ENCODE measurements around the gene MBNL2.

The MBNL2 gene

DNA sequence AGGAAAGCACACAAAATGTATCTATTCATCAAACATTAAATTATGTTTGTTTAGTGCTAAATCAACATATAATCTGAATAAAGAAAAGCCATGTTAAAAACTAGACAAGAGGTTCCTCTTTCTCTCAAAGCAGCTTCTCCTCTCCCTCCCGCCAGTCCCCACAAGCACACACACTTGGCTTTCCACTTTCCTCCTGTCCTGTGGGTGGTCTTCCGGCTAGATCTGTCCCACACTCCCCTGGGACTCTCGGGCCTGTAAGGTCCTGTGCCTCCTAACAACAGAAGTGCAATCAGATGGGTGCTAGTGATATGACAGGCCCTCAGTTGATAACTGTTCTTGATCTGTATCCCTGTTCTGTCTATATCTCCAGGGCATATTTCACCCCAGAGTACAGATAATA, 166.2 kb downstream of the MBNL2 start:
- DNase-seq: no peak

DNA sequence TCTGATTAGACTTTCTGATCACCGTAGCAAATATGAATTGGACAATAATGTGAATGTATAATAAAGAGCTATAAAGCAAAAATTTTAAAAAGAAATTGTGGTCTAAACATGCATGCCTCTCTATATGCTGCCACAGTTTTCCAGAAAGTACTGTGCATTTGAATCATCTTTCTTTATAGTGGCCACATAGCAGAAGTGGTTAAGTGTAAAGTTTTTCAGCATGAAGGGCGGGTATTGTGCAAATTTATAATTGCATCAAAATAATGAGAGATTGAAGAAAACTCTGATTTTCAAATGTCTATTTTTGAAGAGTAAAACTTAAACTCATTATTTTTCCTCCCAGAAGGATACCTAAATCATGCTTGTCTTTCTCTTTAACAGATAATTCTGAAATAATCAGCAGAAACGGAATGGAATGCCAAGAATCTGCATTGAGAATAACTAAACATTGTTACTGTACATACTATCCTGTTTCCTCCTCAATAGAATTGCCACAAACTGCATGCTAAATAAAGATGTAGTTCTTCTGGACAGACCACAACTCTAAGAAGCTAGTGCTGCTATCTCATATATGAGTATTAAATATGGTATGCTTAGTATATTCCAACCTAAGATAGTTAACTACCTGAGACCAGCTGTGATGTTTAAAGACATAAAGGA, 168.9 kb downstream of the MBNL2 start:
- no peak for DNase-seq

DNA sequence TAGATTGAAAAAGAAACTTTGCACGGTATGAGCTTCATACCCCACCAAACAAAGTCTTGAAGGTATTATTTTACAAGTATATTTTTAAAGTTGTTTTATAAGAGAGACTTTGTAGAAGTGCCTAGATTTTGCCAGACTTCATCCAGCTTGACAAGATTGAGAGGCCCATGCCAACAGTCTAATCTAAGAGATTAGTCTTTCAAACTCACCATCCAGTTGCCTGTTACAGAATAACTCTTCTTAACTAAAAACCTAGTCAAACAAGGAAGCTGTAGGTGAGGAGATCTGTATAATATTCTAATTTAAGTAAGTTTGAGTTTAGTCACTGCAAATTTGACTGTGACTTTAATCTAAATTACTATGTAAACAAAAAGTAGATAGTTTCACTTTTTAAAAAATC, 169.9 kb downstream of the MBNL2 start:
- DNase-seq: no peak

DNA sequence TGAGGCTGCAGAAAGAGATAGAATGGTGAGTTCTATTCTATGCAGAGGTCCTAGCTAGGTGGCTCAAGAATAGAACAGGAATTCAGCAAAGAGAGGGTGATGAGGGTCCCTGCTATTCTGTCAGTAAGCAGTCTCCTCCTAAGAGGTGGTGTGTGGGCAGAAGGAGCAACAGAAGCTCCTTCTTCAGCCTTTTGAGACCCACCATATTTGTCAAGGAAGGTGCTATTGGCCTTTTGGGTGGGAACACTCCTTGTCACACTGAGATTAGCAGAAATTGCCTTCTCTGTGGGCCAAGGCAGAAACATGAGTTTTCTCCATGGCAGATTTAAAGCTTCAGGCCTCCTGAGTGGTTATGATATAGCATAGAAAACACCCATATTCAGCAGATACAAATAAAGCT, 172.4 kb downstream of the MBNL2 start:
- DNase-seq: no peak

DNA sequence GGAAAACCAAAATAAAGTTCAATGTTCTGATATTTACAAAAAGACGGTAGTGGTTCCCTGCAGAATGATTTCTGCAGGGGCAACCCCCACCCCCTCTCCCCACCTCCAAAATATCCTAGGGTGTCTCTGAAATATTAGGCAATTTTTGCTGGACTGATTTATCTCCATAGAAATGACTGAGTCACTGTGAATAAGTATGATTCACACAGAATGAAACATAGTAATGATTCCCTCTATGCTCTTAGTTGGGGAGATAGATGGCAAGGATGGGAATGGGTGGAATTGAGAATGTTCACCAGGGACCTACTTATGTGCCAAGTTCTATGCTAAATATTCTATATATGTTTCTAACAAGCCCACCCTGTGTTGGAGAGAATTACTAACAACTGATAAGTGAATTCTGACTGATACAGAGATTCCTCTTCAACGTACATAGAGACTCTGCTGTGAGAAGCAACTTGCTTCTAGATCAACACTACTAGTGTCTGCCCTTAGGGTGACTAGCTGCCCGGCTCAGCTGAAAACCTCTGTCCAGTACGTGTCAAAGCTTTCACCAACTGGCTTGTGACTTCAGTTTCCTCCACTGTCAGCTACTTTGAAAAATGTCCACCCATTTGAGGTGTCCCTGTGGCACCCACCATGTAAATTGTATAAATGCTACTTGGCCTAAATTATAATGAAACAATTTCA, 173.5 kb downstream of the MBNL2 start:
- DNase-seq: no peak

DNA sequence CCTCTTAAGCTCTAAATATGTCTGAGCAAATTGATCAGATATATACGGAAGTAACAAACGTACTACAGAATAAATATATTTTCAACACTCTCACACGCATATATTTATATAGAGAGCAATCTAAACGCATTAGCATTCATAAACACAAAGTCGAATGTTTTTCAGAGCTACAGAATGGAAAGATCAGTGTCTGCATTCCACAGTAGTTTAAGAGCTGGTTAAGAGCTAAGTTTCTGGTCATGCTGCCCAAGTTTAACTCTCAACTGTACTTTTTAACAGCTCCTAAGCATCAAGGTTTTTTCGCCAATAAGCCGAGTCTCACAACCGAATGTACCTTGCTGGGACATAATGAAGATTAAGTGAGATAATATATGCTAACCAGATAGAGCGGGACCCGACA, 175.1 kb downstream of the MBNL2 start:
- no peak for DNase-seq

DNA sequence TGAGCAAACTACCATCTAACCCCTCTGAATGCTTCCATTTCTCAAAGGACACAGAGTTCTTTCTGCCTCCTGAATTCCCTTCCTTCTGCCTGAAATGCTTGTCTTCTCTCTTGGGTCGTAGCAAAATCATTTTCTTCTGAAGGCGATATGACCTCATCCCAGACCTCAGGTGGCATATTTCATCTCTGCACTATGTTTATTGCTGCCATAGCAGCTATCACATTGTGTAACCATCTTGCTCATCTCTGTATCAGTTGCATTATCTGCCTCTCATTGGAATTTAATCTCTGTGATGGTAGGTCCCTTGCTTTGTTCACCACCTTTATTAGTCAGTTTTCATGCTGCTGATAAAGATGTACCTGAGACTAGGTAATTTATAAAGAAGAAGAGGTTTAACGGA, 179.3 kb downstream of the MBNL2 start:
- DNase-seq: no peak

DNA sequence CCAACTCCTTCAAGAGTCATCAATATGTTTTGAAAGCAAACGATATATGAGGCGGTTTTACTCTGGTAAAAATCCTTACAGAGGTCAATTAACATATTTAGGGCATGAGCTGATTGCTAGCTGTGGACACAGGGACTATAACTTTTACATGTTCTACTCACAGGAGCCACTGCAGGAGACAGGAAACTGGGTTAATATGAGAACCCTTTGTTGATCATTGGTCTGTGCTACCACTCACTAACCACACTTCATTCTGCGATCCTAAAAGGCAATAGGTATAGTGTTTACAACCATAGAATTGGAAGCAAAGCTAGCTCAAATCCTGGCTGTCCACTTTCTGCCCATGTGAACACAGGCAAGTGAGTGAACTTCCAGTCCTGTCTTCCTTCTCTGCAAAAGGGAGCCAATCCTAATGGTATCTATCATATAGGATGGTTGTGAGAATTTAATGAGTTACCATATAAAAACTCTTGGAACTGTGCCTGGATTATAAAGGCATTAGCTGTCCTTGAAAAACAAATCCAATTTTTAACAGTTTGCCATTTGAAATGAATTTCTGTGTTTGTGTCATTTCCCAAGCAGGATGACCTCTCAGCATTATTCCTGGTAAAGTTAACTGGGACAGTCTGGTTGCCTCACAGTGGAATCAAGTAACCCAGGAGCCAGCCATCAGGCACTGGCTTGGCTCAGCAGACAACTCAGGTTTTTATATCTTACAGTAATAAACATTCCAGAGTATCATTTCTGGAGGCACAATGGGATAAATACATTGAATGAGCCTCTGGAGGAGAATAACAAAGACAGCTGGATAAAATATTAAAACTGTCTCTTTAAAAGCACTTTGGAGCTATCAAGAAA, 182.0 kb downstream of the MBNL2 start:
- no peak for DNase-seq

DNA sequence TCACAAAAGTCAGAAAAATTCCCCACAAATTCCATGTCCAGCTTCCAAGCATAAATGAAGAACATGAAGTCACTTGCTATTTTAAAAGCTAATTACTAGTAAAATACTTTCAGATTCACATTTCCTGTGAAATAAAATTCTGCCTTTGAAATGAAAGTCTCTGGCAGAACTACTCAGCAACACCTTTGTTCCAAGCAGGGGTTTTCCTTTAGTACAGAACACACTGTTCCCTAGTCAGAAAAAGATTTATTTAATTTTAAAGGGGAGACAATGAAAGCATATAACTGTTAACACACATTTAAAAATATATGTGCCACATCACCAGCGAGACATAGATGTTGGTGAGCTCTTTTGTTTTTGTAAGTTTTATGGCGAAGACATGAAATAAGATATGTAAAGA, 185.4 kb downstream of the MBNL2 start:
- no peak for DNase-seq

DNA sequence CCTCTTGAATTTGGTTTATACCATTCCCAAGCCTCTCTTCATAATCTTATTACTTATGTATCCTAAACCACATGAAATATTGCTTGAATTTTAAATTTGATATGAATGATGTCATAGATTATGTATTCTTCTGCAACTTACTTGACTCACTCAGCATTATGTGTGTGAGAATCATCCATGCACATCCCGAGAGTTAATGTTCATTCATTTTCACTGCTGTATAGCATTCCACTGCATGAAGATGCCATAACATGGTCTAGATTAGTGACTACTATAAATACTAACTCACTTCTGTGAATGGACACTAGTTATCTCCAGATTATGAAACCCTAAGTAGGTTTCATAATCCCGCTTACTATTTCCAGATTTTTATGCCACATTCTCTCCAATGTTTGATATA, 186.8 kb downstream of the MBNL2 start:
- DNase-seq: no peak

DNA sequence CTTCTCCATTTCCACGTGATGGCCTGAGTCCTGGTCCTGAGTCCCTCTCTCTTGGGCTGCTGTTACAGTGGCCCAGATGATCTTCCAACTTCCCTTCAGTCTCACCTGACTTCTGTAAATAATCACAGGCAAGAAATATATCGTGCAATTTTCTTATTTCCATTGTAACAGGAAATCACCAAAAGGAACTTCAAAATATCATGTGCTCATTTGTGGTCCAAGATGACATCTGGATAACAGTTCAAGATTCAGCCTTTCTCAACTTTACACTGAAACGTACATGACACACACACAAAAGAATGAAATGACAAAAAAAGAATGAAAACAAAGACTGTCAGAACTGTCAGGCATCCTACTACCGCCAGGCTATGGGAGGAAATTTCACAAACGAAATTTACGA, 189.9 kb downstream of the MBNL2 start:
- no peak for DNase-seq

DNA sequence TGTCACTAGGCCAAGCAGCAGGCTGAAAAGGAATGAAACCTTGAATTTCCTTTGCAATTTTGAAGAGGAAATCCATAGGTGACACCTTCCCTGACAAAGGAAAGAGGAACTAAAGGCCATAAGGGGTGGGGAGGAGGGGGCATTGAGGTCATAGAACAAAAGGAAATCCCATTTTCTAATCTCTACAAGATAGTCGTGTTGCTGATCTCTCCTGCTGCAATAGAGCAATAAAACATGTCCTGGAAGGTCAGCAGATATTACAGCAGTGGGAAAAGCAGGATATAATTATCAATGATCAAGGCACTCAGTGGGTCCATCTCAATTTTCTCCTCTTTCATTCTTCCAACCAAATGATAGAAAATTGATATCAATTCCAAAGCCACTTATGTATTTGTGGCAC, 191.6 kb downstream of the MBNL2 start:
- no peak for DNase-seq

DNA sequence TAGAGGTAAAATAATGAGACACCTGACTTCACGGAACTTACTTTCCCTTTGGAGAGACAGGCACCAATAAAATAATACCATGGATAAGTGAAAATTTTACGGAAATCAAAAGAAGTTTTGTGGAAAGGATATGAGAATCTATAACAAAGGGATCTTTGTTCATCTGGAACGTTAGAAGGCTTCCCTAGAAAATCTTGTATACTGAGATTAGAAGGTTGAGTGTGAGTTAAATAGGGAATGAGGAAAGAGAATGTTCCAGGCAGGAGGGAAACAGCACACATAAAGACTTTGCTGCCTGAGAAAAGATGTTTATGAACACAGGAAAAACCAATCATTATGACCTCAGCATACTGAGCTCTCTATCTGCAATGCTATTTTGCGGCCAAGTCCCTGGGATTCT, 192.3 kb downstream of the MBNL2 start:
- no peak for DNase-seq

DNA sequence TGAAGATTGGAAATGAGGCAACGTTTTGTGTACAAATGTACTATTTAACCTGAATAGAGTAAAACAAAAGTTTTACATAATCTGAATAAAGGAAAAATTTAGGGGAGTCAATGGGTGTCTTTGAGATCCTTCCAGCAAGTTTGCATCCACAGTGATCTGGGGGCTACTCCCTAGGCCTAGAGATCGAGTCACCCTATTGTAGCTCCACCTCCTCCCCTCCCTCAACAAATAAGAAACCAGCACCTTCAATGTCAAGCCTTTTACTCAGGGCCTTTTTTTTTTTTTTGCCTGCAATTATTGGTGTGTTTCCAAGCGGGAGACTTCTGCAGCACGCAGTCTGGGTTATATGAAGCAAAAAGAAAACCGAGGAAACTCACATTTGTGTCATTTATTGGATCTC, 195.6 kb downstream of the MBNL2 start:
- DNase-seq: no peak

DNA sequence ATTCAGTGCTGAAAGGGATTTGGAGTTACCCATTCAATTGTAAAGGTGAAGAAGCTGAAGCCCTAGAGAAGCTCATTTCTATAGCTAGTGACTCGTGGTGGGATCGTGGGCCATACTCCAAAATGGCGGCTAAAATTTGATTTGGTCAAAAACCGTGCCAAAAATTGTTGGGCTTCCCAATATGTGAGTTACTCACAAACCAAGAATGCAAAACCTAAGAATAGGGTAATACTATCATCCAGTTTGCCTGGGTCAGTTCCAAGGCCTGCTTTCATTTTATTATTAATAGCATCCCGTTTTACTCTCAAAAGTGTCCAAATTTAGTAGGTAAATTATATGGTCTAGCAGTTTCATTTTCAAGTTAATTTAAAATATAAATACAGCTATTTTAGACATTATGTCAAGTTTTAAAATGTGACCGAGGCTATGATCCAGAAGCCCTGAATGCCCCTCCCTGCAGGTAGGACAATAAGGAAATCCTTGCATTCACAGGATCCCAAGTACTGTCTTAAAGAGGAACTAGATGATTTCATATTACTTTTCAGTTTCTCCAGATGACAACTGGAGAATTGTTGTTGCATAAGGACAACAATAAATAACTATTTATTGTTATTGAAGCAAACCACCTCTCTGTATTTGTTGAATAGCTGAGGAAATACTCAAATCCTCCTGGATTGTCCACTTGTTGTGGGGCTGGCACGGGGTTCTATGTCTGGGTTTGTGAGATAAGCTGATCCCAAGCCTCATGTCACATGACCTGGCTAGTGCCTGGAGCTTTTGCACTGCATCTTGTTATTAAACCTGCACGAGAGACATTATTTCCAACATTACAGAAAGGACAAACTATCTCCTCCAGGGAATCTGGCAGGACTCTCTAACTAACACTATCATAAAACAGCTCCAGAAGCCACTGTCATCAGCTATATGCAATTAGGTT, 200.3 kb downstream of the MBNL2 start:
- no peak for DNase-seq

DNA sequence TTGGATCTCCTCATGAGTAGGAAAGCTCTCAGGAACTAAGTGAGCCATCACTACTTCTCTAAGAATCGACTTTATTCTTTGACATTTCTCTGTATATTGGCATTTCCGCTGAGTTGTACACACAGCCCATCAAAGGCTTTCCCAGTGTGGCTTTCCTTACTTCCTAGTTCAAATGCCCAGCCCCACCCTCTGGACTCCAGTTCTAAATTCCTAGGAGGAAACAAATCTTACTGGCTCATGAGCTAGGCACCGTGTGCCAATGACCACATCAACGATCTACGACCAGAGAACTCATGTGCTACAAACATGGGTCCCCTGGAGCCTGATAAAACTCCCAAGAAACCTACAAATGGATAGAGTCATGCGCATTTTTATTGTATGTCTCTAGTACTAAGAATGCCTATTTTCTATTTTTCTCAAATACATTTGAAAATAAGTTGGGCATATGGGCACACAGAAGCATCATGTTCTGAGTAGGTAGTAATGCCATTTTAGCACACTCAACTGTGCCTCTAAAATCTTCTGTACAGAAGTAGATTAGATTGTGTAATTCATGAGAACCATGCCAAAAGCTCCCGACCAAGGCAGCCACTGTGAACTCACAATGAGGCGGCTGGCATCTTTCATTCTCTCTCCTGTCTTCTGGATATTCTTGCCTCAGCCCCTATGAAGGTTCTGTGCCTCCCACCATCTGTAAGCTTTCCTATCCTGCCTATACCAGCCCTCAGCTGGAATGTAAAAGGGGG, 201.3 kb downstream of the MBNL2 start:
- no peak for DNase-seq

DNA sequence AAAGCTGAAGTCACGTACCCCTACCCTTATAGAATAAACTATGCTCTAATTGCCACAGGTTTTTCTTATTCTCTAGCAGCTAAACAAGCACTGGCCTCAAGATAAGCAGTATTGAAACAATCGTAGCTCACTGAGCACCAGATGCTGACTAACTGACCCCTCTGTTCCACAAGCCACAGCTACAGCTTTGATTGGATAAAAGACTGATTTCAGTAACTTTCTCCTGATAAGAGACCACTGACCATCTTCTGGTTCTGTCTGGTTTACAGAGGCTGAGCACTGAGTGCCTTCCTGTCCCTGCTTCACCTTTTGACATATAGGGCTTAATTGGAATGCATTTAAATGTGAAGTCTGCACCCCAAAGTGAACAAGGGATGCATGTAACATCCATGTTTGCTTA, 203.5 kb downstream of the MBNL2 start:
- DNase-seq: no peak

DNA sequence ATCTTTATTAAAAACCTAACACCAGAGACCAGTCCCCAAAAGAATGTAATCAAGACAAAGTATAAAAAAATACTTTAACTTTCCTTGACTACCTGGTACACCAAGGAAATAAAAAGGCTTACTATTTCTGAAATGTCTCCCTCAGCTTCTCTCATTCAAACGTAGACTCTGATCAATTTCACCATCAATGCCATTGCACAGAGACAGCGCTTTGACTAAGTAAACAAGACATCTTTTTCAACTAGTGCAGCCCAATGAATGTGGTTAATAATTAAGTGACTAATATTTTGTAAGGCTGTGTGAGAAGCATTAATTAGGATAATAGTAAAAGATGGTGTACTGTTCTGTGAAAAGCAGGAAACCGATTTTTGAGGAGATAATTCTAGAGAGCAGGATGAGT, 204.6 kb downstream of the MBNL2 start:
- DNase-seq: no peak

DNA sequence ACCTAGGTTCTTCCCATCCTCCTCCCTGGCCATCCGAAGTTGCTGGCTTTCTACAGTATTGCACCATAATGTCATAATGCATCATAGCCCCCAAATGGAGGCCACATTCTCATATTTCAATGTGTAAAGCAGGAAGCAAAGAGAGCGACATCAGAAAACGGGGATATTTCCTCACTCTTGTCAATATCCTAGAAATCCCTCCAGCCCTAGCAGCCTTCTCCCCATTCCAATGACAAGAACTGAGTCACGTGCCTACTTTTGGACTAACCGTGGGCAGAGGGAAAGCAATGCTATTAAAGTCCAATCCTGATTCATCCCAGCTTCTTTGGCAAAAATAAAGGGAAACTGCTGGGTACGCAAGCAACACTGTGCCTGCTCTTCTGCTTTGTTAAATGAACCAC, 207.5 kb downstream of the MBNL2 start:
- DNase-seq: no peak

DNA sequence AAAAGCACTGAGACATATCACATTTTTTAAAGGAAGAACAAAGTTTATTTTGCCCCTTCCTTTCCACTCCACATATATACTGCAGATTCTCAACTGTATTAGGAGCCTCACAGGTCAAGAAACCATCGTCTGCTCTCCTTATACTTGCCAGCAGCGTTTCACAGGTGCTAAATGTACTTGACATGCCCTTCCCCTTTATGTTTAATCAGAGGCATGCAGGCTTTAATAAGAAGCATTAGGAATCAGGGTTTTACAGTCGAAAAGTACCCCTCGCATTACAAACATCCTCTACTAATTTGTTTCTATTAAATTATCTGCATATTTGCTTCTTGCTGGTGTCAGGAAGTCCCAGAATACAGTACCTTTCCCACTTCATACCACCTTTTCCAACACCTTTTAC, 208.2 kb downstream of the MBNL2 start:
- DNase-seq: no peak

DNA sequence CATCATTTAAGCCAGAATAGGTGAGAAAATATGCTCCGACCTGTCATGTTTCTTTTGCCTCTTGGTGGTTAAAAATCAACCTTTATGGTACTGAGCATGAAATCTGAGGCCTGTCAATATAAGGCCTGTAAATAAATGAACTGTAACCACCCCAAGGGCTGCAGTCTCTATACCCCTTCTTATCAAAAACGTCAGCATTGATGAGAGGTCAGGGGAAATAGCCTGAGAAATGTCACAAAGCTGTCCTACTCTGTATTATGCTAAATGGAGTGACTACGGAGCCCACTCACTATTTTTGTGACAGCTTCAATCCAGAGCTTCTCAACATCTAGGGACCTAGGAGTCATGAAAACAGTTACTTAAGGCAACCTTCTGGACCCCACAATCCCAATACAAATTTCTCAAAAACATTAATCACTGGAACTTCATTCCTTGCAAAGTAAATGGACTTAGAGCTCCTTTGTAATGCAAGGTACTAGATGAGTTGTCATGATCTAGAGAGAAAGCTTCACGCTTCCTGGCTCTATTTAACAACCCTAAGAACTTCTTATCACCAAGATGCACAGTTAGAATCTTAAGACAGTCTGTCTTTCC, 209.1 kb downstream of the MBNL2 start:
- DNase-seq: no peak

All from activated CD4-positive, CD25-positive, alpha-beta regulatory T cell (primary cell).